HCT116 (cell line): ENCODE data around the gene RHCG. TPM values are rescaled to one million over a fixed set of nuclear protein-coding genes. Genes with fewer than 3 reads are reported as not detected.
A peak's percentile ranks its signal among the peaks of the same experiment; 100 is the strongest.

Experiments
- ATAC-seq: fragments of 200-7000 bp; cut with Tn5 transposase; 2 replicates; pipeline ENCODE4 v1.9.1; 2020; ENCODE audit warnings: mild to moderate bottlenecking, moderate library complexity
- BruUV-seq: library from RNA; stranded (reverse); fragments of 400-500 nt; replicated peaks from 2 replicates; lab custom pipeline; 2021; lab: Mats Ljungman, UMichigan
- CTCF ChIA-PET: fragments of 300-600 bp; sonication (Branson Sonifier 250); formaldehyde crosslinking; loops from one replicate; lab custom pipeline; 2021; ENCODE audit warnings: antibody characterized with exemption; lab: Charles Lee
- POLR2A ChIA-PET: fragments of 300-600, 350-600 bp; sonication (Branson Sonifier 250); formaldehyde crosslinking; loops from one replicate; lab custom pipeline; 2021; ENCODE audit warnings: antibody characterized with exemption; lab: Charles Lee
- RAD21 ChIA-PET, 2 experiments: fragments of 300-600 bp; sonication (Branson Sonifier 250); formaldehyde crosslinking; loops; one replicate each; lab custom pipeline; 2023; ENCODE audit warnings: low total read pairs in 2 of 2; ENCODE audit not compliant: uncharacterized antibody in 2 of 2, unreplicated experiment in 2 of 2, low non-redundant PET in 1 of 2; lab: Charles Lee
- DNase-seq: peaks from one replicate; pipeline ENCODE4 v3.0.0-alpha.2; 2010; ENCODE audit warnings: low read depth, low spot score
- H2AFZ ChIP-seq: fragments of 200-600 bp; shearing (Covaris generic), sonication (generic); 2 replicates; pipeline ENCODE4 v1.6.1; 2017; ENCODE audit warnings: low read depth, mixed run types, mixed read lengths, antibody characterized with exemption, low read length; ENCODE audit not compliant: poor library complexity, severe bottlenecking
- H3K27ac ChIP-seq: 2 replicates; pipeline ENCODE4 v1.5.1; 2012; ENCODE audit warnings: low read depth, low read length
- H3K27me3 ChIP-seq: fragments of 200-600 bp; sonication (generic); 2 replicates; pipeline ENCODE4 v1.6.1; 2016; ENCODE audit warnings: mixed run types, low read length, mixed read lengths; ENCODE audit not compliant: insufficient read depth
- H3K36me3 ChIP-seq, 2 experiments: fragments of 200-500 bp in 1 of 2; fragments of 200-600 bp in 1 of 2; sonication (Bioruptor generic) in 1 of 2; sonication (generic) in 1 of 2; 2 replicates each; pipeline versions ENCODE4 v1.5.1 to v1.6.1; 2014 to 2016; ENCODE audit warnings: low read length in 2 of 2, inconsistent platforms in 1 of 2, mixed read lengths in 1 of 2, mixed run types in 1 of 2; ENCODE audit not compliant: insufficient read depth in 2 of 2, control insufficient read depth in 1 of 2
- H3K4me1 ChIP-seq, 2 experiments: fragments of 200-600 bp in 1 of 2; sonication (generic) in 1 of 2; 2 replicates each; pipeline versions ENCODE4 v1.5.1 to v1.6.1; 2012 to 2017; ENCODE audit warnings: low read length in 2 of 2, inconsistent platforms in 1 of 2, mild to moderate bottlenecking in 1 of 2, mixed read lengths in 1 of 2, mixed run types in 1 of 2, moderate library complexity in 1 of 2; ENCODE audit not compliant: insufficient read depth in 2 of 2, control insufficient read depth in 1 of 2
- H3K4me2 ChIP-seq: fragments of 200-600 bp; sonication (generic); 2 replicates; pipeline ENCODE4 v1.6.1; 2017; ENCODE audit warnings: mixed run types, low read length, mixed read lengths
- H3K4me3 ChIP-seq, 2 experiments: fragments of 200-600 bp in 1 of 2; sonication (generic) in 1 of 2; replicated peaks in 1 of 2; 2 replicates each; pipeline ENCODE4 v1.5.1; 2011 to 2016; ENCODE audit warnings: low read length in 2 of 2, control low read depth in 1 of 2, low read depth in 1 of 2, mild to moderate bottlenecking in 1 of 2, mixed read lengths in 1 of 2, mixed run types in 1 of 2
- H3K79me2 ChIP-seq: fragments of 200-600 bp; sonication (generic); 2 replicates; pipeline ENCODE4 v1.6.1; 2017; ENCODE audit warnings: mild to moderate bottlenecking, mixed run types, low read length, moderate library complexity, mixed read lengths; ENCODE audit not compliant: insufficient read depth
- H3K9ac ChIP-seq: fragments of 200-600 bp; sonication (generic); 2 replicates; pipeline ENCODE4 v1.6.1; 2016; ENCODE audit warnings: low read length, mixed read lengths
- H3K9me2 ChIP-seq: fragments of 200-600 bp; sonication (generic), shearing (Covaris generic); 2 replicates; pipeline ENCODE4 v1.6.1; 2017; ENCODE audit warnings: mixed run types, mild to moderate bottlenecking, moderate library complexity; ENCODE audit not compliant: insufficient read depth
- H3K9me3 ChIP-seq, 2 experiments: fragments of 200-500 bp in 1 of 2; fragments of 200-600 bp in 1 of 2; sonication (Bioruptor generic) in 1 of 2; sonication (generic) in 1 of 2; 2 replicates each; pipeline ENCODE4 v1.6.1; 2014 to 2017; ENCODE audit warnings: low read length in 2 of 2, mixed read lengths in 2 of 2, inconsistent platforms in 1 of 2, low read depth in 1 of 2, mild to moderate bottlenecking in 1 of 2, mixed run types in 1 of 2, moderate library complexity in 1 of 2; ENCODE audit not compliant: control insufficient read depth in 1 of 2, insufficient read depth in 1 of 2
- H4K20me1 ChIP-seq: fragments of 200-600 bp; sonication (generic), shearing (Covaris generic); 2 replicates; pipeline ENCODE4 v1.6.1; 2017; ENCODE audit warnings: mixed run types, mild to moderate bottlenecking, moderate library complexity; ENCODE audit not compliant: insufficient read depth
- ATF3 ChIP-seq: IDR thresholded peaks from 2 replicates; pipeline ENCODE4 v1.6.1; 2012
- CBX3 ChIP-seq: IDR thresholded peaks from 2 replicates; pipeline ENCODE4 v1.6.1; 2012; ENCODE audit warnings: low read depth
- CTCF ChIP-seq, 3 experiments: fragments of 200-600 bp in 1 of 3; sonication (generic) in 1 of 3; IDR thresholded peaks in 2 of 3; conservative IDR thresholded peaks in 1 of 3; 2 replicates each; pipeline ENCODE4 v1.5.1; 2012 to 2017; ENCODE audit warnings: low read depth in 2 of 3, low read length in 2 of 3, antibody characterized with exemption in 1 of 3, borderline replicate concordance in 1 of 3, control low read depth in 1 of 3, mild to moderate bottlenecking in 1 of 3, mixed read lengths in 1 of 3, mixed run types in 1 of 3, moderate library complexity in 1 of 3; ENCODE audit not compliant: insufficient read depth in 1 of 3
- EGR1 ChIP-seq: IDR thresholded peaks from 2 replicates; pipeline ENCODE4 v1.6.1; 2012; ENCODE audit warnings: low read depth
- ELF1 ChIP-seq: IDR thresholded peaks from 2 replicates; pipeline ENCODE4 v1.6.1; 2012; ENCODE audit warnings: low read depth, borderline replicate concordance
- EZH2phosphoT487 ChIP-seq: fragments of 200-600 bp; IDR thresholded peaks from 2 replicates; pipeline ENCODE4 v1.6.1; 2018; ENCODE audit warnings: antibody characterized with exemption, borderline replicate concordance
- FOSL1 ChIP-seq: IDR thresholded peaks from 2 replicates; pipeline ENCODE4 v1.6.1; 2012; ENCODE audit warnings: low read depth
- JUND ChIP-seq: IDR thresholded peaks from 2 replicates; pipeline ENCODE4 v1.6.1; 2012
- RAD21 ChIP-seq: IDR thresholded peaks from 2 replicates; pipeline ENCODE4 v1.6.1; 2012; ENCODE audit warnings: low read depth, mild to moderate bottlenecking
- SP1 ChIP-seq: IDR thresholded peaks from 2 replicates; pipeline ENCODE4 v1.6.1; 2012; ENCODE audit warnings: low read depth
- SRF ChIP-seq: IDR thresholded peaks from 2 replicates; pipeline ENCODE4 v1.6.1; 2012; ENCODE audit warnings: low read depth
- ZFX ChIP-seq: fragments of 450-650 bp; IDR thresholded peaks from 2 replicates; pipeline ENCODE4 v1.6.1; 2017
- intact Hi-C: fragments of 100-400 bp; cut with micrococcal nuclease; formaldehyde crosslinking; loops from 2 replicates; pipeline ENCODE4 v1.10.0; 2022
- total RNA-seq: library from RNA; stranded (reverse); gene quantifications from one replicate; pipeline ENCODE4 v1.2.1, GENCODE V29; 2021; ENCODE audit not compliant: unreplicated experiment

RHCG gene
- total RNA-seq, 1 experiment from 2014 or later, result not detected

DNA sequence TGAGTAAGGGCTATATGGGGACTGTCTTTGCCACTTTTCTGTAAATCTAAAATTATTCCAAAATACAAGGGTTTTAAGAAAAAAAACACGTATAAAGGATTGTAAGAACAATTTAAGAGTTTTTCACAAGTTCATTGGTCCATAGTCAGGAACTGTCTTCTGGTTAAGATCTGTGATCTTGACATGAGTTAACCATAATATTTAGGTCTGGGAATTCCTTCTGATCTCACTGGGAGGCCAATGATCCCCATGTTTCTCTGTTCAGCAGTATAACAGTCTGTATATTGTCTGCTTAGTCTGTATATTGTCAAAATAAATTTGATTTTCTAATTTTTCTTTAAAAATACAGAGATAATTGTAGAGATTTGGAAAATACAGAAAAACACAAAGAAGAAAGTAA is 848 bp upstream of the RHCG start:
- ChIA-PET CTCF (interaction anchor here (1.4 kb wide), 1 partner anchor 139 kb away, joined by 4 read pairs; no protein-coding TSS in a partner anchor), RAD21 (no interaction called here), POLR2A (no interaction called here)
- H3K4me3 ChIP-seq, result no peak overlapping the region
- no peaks in the 10 kb centered on the region for H3K79me2 ChIP-seq
- DNase-seq (no peak), ATAC-seq (no peak)
- H3K9ac ChIP-seq, result no peak overlapping the region
- H3K4me2 ChIP-seq, result peak overlapping the region; percentile 23; the same call in 1 of the 2 replicates
- no peaks in the 10 kb centered on the region for H3K36me3 ChIP-seq
- intact Hi-C loops, result no loop called here
- no peak overlapping the region for H3K27ac ChIP-seq
- no peaks in the 10 kb centered on the region for H3K9me2 ChIP-seq
- H3K4me1 ChIP-seq, result peaks cover 4 to 20% of the 10 kb centered on the region in 2 experiments
- BruUV-seq, result no TSS peak
- H4K20me1 ChIP-seq, result no peaks in the 10 kb centered on the region
- H3K27me3 ChIP-seq, result no peaks in the 10 kb centered on the region
- H2AFZ ChIP-seq, result no peak overlapping the region
- H3K9me3 ChIP-seq, result no peaks in the 10 kb centered on the region
- TF ChIP-seq CBX3 (no peak), EGR1 (no peak), FOSL1 (no peak), CTCF (IDR thresholded peaks at IDR 0.05 in 2 of 3, conservative IDR thresholded peaks at IDR 0.05 in 1 of 3; ENCODE audit: borderline replicate concordance in 1 of 3, insufficient read depth in 1 of 3, low read depth in 2 of 3, low read length in 2 of 3) (no peak), JUND (no peak), EZH2phosphoT487 (no peak), RAD21 (no peak), SP1 (no peak), ELF1 (no peak), SRF (no peak), ZFX (no peak), ATF3 (no peak)
